Spleen (tissue), 11 donors: ENCODE data around the gene C19orf73. TPM values are rescaled to one million over a fixed set of nuclear protein-coding genes. Genes with fewer than 3 reads are reported as not detected.

Experiments used
- DNase-seq: peaks from one replicate; pipeline ENCODE4 v3.0.0-alpha.2; 2020
- H3K27ac ChIP-seq, 8 donors: fragments of 200-600 bp; sonication (generic) in 7 of 8; 1 replicate in 4 of 8; 2 replicates in 4 of 8; pipeline versions ENCODE4 v1.5.0 to v1.8.0; 2016 to 2021; ENCODE audit warnings: inconsistent platforms in 4 of 8, mild to moderate bottlenecking in 4 of 8, moderate library complexity in 1 of 8
- H3K27me3 ChIP-seq, 7 donors: fragments of 200-600 bp; sonication (generic) in 6 of 7; replicated peaks in 1 of 7; 1 replicate in 4 of 7; 2 replicates in 3 of 7; pipeline versions ENCODE4 v1.5.0 to v1.8.0; 2016 to 2021; ENCODE audit warnings: inconsistent platforms in 3 of 7, mild to moderate bottlenecking in 1 of 7
- H3K36me3 ChIP-seq, 6 donors: fragments of 200-600 bp; sonication (generic) in 5 of 6; 1 replicate in 4 of 6; 2 replicates in 2 of 6; pipeline versions ENCODE4 v1.5.0 to v1.8.0; 2016 to 2021; ENCODE audit warnings: inconsistent platforms in 2 of 6
- H3K4me1 ChIP-seq, 6 donors: fragments of 200-600 bp; sonication (generic) in 5 of 6; 1 replicate in 3 of 6; 2 replicates in 3 of 6; pipeline versions ENCODE4 v1.5.0 to v1.8.0; 2016 to 2021; ENCODE audit warnings: inconsistent platforms in 3 of 6
- H3K4me3 ChIP-seq, 8 donors: fragments of 200-600 bp; sonication (generic) in 7 of 8; 1 replicate in 4 of 8; 2 replicates in 4 of 8; pipeline versions ENCODE4 v1.5.0 to v1.8.0; 2016 to 2021; ENCODE audit warnings: inconsistent platforms in 4 of 8, mild to moderate bottlenecking in 4 of 8, moderate library complexity in 2 of 8
- H3K9me3 ChIP-seq, 8 donors: fragments of 200-600 bp; sonication (generic) in 7 of 8; 1 replicate in 4 of 8; 2 replicates in 4 of 8; pipeline versions ENCODE4 v1.5.0 to v1.8.0; 2016 to 2021; ENCODE audit warnings: inconsistent platforms in 4 of 8
- POLR2A ChIP-seq, 3 donors: fragments of 450-650 bp; IDR thresholded peaks; one replicate each; pipeline ENCODE4 v1.5.1; 2017; ENCODE audit warnings: antibody characterized with exemption in 3 of 3, mild to moderate bottlenecking in 1 of 3
- POLR2AphosphoS5 ChIP-seq, 3 donors: sonication (generic); formaldehyde crosslinking; IDR thresholded peaks; one replicate each; pipeline ENCODE4 v1.5.1; 2017; ENCODE audit warnings: antibody characterized with exemption in 3 of 3
- WGBS, 5 donors: extraction: QIAGEN DNeasy Blood & Tissue Kit in 3 of 5; methylation state at CpG; one replicate each; pipeline versions ENCODE4 v1.1.5 to v1.1.7; 2013 to 2018; 5-methylcytosine and 5-hydroxymethylcytosine counted together
- intact Hi-C: fragments of 100-400 bp; cut with DNase I; formaldehyde crosslinking; loops from one replicate; pipeline ENCODE4 v1.15.0; 2023; ENCODE audit warnings: low total_unique reads
- polyA plus RNA-seq, 3 donors: library from polyadenylated mRNA; stranded (reverse); fragments of 200-250 nt; gene quantifications; one replicate each; pipeline ENCODE4 v1.2.1, GENCODE V29; 2013
- total RNA-seq, 7 donors: library from RNA; depleted of rRNA in 3 of 7; stranded (reverse); fragments of >200 nt in 3 of 7; fragmentation: NEBNext Ultra II Directional in 4 of 7; extraction: Animal tissue kit (Norgen Biotek cat#: 25700) in 4 of 7; gene quantifications; one replicate each; pipeline versions ENCODE4 v1.1.0 to v1.2.1, GENCODE V29; 2016 to 2021
- TF ChIP-seq, protein P1 (sequence below), 11 experiments: fragments of 200-600 bp in 7 of 11; fragments of 450-650 bp in 4 of 11; sonication (generic) in 4 of 11; IDR thresholded peaks in 8 of 11; conservative IDR thresholded peaks in 3 of 11; 1 replicate in 7 of 11; 2 replicates in 4 of 11; pipeline versions ENCODE4 v1.4.0 to v1.8.0; 2016 to 2021; ENCODE audit warnings: antibody characterized with exemption in 11 of 11, inconsistent platforms in 4 of 11, mild to moderate bottlenecking in 1 of 11
- donor health status: healthy with polysubstance abuse.
- donor health status: DM: no; HTN: no; CAD: no; lungs with moderate emphysema.
- donor health status: DM: no; HTN: no; CAD: no.
- donor health status: Bipolar disorder and iron deficiency.
- donor health status: healthy.
- donor health status: DM: no; HTN: no; CAD: no.
- donor health status: DM: yes; HTN: yes; CAD: no.

C19orf73 gene
- total and polyA plus RNA-seq, 10 donors: 0.70 to 5.5 (median 1.8) TPM; not detected in 1

DNA sequence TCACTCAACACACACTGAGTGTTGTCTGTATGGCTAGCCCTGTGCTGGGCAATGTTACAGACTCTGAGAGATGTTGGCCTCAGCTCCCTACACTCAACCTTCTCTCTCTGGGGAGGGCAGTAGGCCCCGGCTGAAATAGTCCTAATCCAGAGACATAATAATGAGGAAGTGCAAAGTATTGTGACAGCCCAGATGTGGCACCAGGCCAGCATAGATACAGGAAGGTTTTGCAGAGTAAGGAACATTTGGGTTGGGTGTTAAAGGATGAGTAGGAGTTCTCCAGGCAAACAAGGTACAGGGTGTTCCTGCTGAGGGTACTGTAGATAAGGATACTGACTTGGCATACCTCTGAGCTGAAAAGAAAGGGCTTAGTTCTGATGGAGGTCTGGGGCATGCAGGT, 2.4 kb downstream of the C19orf73 start:
- H3K36me3 ChIP-seq: no peaks in the 10 kb centered on the region
- no peak for DNase-seq
- peaks cover 0 to 22% (median 12%) of the 10 kb centered on the region in 7 donors for H3K27me3 ChIP-seq
- TF ChIP-seq, protein P1, sequence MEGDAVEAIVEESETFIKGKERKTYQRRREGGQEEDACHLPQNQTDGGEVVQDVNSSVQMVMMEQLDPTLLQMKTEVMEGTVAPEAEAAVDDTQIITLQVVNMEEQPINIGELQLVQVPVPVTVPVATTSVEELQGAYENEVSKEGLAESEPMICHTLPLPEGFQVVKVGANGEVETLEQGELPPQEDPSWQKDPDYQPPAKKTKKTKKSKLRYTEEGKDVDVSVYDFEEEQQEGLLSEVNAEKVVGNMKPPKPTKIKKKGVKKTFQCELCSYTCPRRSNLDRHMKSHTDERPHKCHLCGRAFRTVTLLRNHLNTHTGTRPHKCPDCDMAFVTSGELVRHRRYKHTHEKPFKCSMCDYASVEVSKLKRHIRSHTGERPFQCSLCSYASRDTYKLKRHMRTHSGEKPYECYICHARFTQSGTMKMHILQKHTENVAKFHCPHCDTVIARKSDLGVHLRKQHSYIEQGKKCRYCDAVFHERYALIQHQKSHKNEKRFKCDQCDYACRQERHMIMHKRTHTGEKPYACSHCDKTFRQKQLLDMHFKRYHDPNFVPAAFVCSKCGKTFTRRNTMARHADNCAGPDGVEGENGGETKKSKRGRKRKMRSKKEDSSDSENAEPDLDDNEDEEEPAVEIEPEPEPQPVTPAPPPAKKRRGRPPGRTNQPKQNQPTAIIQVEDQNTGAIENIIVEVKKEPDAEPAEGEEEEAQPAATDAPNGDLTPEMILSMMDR (IDR thresholded peaks at IDR 0.05 in 8 of 11, conservative IDR thresholded peaks at IDR 0.05 in 3 of 11): no peak
- peak in 1 of 3 donors; percentile 26 for TF ChIP-seq POLR2AphosphoS5 (IDR thresholded peaks at IDR 0.05)
- TF ChIP-seq POLR2A (IDR thresholded peaks at IDR 0.05): no peak
- H3K27ac ChIP-seq: peak overlapping the region in 2 of 8 donors; percentile 15 to 30
- no peak overlapping the region for H3K4me3 ChIP-seq
- peaks cover 24 to 68% (median 49%) of the 10 kb centered on the region in 6 donors for H3K4me1 ChIP-seq
- no peaks in the 10 kb centered on the region for H3K9me3 ChIP-seq
- intact Hi-C loops: no loop called here
- WGBS, 5 donors: 12 to 50% (median 36%) methylated on average over 1 of the region's 1 CpG

DNA sequence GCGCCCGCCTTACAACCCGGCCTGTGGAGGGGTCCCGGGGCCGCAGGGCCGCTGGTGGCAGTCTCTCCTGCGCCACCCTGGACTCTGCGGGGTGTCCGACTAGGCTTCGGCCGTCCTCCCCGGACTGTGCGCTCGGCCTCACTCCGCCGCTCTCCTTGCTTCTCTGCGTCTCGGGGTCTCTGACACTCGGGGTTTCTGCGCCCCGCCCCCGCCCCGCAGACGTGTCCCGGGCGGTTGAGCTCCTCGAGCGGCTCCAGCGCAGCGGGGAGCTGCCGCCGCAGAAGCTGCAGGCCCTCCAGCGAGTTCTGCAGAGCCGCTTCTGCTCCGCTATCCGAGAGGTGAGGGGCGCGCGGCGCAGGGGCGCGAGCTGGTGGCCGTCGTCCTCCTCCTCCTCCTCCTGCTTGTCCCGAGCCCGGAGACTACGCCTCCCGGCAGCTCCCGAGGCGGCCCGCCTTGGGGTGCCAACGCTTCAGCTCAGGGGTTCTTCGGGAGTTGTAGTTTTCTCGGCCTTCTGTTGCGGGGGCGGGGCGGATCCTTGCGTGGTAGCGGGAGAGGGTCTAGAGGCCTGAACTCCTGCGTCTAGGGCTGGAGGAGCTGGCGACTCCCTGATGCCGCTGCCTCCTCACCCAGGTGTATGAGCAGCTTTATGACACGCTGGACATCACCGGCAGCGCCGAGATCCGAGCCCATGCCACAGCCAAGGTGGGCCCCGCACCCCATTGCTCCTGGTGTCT, 4.1 kb downstream of the C19orf73 start:
- Histone ChIP-seq H3K9me3 (no peaks in the 10 kb centered on the region), H3K4me1 (peaks cover 19 to 60% (median 42%) of the 10 kb centered on the region in 6 donors), H3K27ac (peak overlapping the region; percentile 63 to 87 (median 74)), H3K4me3 (peak overlapping the region; percentile 71 to 98 (median 83)), H3K27me3 (peaks cover 0 to 8% (median 4%) of the 10 kb centered on the region in 7 donors), H3K36me3 (peaks cover 0 to under 1% (median 0%) of the 10 kb centered on the region in 6 donors)
- intact Hi-C loops: no loop called here
- DNase-seq: peak; percentile 88
- 11 to 40% (median 13%) methylated on average over 19 to 68 of the region's 68 CpGs for WGBS, 5 donors
- no peak for TF ChIP-seq POLR2A (IDR thresholded peaks at IDR 0.05)
- peak; percentile 9 to 65 (median 56) for TF ChIP-seq POLR2AphosphoS5 (IDR thresholded peaks at IDR 0.05)

DNA sequence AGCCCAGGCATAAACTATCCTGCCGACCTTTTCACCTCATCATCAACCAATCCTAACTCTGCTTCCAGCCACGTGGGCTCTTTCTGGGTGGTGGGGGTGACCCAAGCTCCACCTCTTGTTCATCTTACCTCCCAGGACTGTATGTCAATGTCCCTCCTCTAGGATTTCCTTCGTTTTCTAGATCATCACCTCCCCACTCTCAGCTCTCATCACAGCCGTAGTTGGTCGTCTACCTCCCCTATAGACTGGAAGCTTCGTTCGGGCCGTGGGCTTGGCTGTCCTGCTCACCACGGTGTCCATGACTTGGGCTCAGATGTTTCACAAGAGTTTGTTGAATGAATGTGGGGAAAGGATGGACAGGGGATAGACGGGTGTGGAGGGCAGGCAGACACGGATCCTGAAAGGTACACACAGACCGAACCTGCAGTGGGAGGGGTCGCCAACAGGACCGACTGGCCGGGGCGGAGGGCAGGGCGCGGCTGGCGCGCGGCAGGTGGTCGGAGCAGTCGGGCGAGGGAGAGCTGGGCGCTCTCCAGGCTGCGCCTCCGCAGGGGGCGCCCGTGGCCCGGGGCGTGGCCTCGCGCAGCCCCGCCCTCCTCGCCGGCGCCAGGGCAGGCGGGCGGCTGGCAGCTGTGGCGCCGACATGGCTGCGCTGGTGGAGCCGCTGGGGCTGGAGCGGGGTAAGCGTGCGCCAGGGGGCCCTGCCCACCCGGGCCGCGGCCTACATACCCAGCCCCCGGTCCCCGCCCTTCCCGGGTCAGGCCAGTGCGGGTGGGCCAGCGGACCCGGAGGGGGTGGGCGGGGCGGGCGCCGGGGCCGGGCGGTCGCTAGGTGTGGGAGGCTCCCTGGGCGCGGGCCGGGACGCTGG, 4.9 kb downstream of the C19orf73 start, which contains the start of gene LIN7B:
Gene LIN7B, plus strand, starts transcription at position 609 of the 868 bp plus-strand sequence. Its CDS starts 35 bp downstream, at position 644.
- Histone ChIP-seq H3K36me3 (peaks cover 0 to 9% (median 6%) of the 10 kb centered on the region in 6 donors), H3K27ac (peak within 1 kb of the TSS; percentile 63 to 87 (median 74)), H3K9me3 (no peaks in the 10 kb centered on the region), H3K27me3 (no peaks in the 10 kb centered on the region), H3K4me1 (peaks cover 14 to 53% (median 36%) of the 10 kb centered on the region in 6 donors), H3K4me3 (peak within 1 kb of the TSS; percentile 71 to 98 (median 83))
- 0 to 4% (median 1%) methylated on average over 12 to 66 of the region's 66 CpGs for WGBS, 5 donors
- intact Hi-C loops: no loop called here
- DNase-seq: peak; percentile 93
- TF ChIP-seq, protein P1 (IDR thresholded peaks at IDR 0.05 in 8 of 11, conservative IDR thresholded peaks at IDR 0.05 in 3 of 11): peak in 8 of 11 experiments; percentile 17 to 83 (median 68)
- TF ChIP-seq POLR2AphosphoS5 (IDR thresholded peaks at IDR 0.05): peak; percentile 41 to 61 (median 44)
- TF ChIP-seq POLR2A (IDR thresholded peaks at IDR 0.05): no peak

DNA sequence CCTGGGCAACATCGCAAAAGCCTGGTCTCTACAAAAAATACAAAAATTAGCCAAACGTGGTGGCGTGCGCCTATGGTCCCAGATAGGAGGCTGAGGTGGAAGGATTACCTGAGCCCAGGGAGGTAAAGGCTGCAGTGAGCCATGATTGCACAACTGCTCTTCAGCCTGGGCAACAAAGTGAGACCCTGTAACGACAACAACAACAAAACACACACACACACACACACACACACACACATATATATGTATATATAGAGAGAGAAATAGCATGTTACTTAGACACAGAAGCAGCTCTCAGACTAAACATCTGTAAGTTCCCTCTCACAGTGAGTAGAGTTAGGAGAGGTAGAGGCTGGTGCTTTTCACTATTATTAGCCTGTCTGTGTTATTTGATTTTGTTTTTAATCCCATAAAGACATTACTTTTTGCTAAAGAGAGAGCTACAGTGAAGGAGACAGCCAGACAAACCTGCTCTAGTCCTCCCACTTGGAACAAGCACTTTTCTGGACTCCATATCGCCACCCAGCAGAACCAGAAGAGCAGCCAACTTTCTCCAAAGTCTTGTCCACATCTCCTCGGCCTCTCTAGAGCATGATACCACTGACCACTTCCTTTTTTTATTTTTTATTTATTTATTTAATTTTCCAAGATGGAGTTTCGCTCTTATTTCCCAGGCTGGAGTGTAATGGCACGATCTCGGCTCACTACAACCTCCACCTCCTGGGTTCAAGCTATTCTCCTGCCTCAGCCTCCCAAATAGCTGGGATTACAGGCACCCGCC, 7.5 kb downstream of the C19orf73 start:
- Histone ChIP-seq H3K36me3 (peaks cover 0 to 35% (median 29%) of the 10 kb centered on the region in 6 donors), H3K4me1 (peaks cover 7 to 30% (median 21%) of the 10 kb centered on the region in 6 donors), H3K27ac (no peak overlapping the region), H3K27me3 (no peaks in the 10 kb centered on the region), H3K4me3 (no peak overlapping the region), H3K9me3 (no peaks in the 10 kb centered on the region)
- intact Hi-C loops: no loop called here
- 82 to 90% (median 83%) methylated on average over 11 of the region's 11 CpGs for WGBS, 5 donors
- TF ChIP-seq, protein P1 (IDR thresholded peaks at IDR 0.05 in 8 of 11, conservative IDR thresholded peaks at IDR 0.05 in 3 of 11): no peak
- no peak for DNase-seq
